ENCODE results near the gene FLNA. TPM values are rescaled to one million over a fixed set of nuclear protein-coding genes. Genes with fewer than 3 reads are reported as not detected.
A peak's percentile ranks its signal among the peaks of the same experiment; 100 is the strongest.

The FLNA gene
- total and polyA plus RNA-seq, 2 of the 13 experiments (the other 11 are each of a cell fraction or from before 2014, with no cell fraction given): 83.4 to 174 TPM

DNA sequence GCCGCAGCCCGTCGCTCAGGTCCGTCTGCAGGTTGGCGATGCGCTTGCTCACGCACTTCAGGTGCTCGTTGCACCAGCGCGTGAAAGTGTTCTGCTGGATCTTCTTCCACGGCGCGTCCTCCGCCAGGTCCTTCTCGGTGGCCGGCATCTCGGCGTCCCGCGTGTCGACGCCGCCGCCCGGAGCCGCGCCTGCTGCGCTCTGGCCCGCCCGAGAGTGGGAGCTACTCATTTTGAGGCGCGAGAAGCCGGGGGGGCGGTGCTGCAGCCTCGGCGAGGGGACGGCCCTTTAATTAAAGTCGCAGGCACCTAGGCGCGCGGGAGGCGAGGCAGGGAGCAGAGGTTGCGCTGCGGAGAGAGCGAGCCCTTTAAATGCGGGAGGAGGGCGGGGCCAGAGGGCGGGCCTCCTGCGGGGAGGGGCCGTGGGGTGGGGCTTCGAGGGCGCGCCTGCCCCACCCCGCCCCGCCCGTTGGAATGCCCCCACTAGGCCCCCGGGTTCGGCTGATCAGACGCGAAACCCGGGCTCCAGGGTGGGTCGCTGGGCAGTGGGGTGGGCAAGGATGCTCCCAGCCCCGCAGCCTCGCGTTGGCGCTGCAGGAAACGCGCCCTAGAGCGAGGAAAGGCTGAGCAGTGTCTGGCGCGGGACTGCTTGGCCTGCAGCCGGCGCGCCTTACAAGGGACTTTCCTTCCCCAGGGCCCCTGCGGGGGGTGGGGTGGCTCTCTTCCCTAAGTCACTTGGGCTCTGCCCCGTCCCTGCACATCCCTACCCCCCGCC, 3.2 kb downstream of the FLNA start:
- Histone ChIP-seq H3K9me3 (ENCODE audit: low read length) (no peaks in the 10 kb centered on the region), H3K79me2 (ENCODE audit: insufficient read depth, low read length) (peaks cover 22% of the 10 kb centered on the region), H3K4me3 (replicated peaks in 1 of 3; ENCODE audit: insufficient read depth in 1 of 3, low read depth in 2 of 3, low read length in 3 of 3) (peak overlapping the region; percentile 65 to 92 (median 80)), H3K9ac (ENCODE audit: insufficient read depth, low read depth, low read length) (peak overlapping the region; percentile 87), H3K4me2 (ENCODE audit: low read depth, low read length) (peak overlapping the region; percentile 92), H4K20me1 (ENCODE audit: insufficient read depth, low read length) (peaks cover 7% of the 10 kb centered on the region; the same call in 1 of the 2 replicates), H3K27ac (ENCODE audit: extremely low read length, insufficient read depth, low read length) (peak overlapping the region; percentile 58), H3K27me3 (ENCODE audit: control insufficient read depth in 1 of 2, insufficient read depth in 2 of 2, low read length in 2 of 2) (no peaks in the 10 kb centered on the region), H2AFZ (ENCODE audit: low read length) (no peak overlapping the region), H3K4me1 (ENCODE audit: insufficient read depth, low read length) (peaks cover 37% of the 10 kb centered on the region), H3K36me3 (replicated peaks in 1 of 2; ENCODE audit: control insufficient read depth in 1 of 2, insufficient read depth in 2 of 2, low read length in 2 of 2) (peaks cover 5 to 11% of the 10 kb centered on the region in 2 experiments; a peak in 3 of 5 replicates)
- ATAC-seq (peak; percentile 57), FAIRE-seq (no peak), DNase-seq (ENCODE audit: low spot score) (peak; percentile 85)
- no TSS peak for BruUV-seq (replicated peaks)
- no CpG with 5 or more reads among the region's 77 CpGs for WGBS (ENCODE audit: low lambda C conversion rate)
- intact Hi-C loops (cut with micrococcal nuclease; ENCODE audit: unreplicated experiment) (no loop called here), in situ Hi-C loops (cut with HindIII; ENCODE audit: extremely low pct_ligation_motif_present, low pct_unique_long_range_greater_than_20kb) (no loop called here)
- POLR2A ChIA-PET: interaction anchor here (0.7 to 3.0 kb wide), 9 partner anchors 8 to 171 kb away, joined by 3 to 17 read pairs (median 4); partner anchors contain the start of genes EMD, RPL10 and SLC10A3
- CTCF ChIA-PET (ENCODE audit: low intra/inter-chr PET ratio, low total read pairs): interaction anchor here (0.9 kb wide), 1 partner anchor 164 kb away, joined by 4 read pairs; no protein-coding TSS in a partner anchor
- TF ChIP-seq, protein P1, sequence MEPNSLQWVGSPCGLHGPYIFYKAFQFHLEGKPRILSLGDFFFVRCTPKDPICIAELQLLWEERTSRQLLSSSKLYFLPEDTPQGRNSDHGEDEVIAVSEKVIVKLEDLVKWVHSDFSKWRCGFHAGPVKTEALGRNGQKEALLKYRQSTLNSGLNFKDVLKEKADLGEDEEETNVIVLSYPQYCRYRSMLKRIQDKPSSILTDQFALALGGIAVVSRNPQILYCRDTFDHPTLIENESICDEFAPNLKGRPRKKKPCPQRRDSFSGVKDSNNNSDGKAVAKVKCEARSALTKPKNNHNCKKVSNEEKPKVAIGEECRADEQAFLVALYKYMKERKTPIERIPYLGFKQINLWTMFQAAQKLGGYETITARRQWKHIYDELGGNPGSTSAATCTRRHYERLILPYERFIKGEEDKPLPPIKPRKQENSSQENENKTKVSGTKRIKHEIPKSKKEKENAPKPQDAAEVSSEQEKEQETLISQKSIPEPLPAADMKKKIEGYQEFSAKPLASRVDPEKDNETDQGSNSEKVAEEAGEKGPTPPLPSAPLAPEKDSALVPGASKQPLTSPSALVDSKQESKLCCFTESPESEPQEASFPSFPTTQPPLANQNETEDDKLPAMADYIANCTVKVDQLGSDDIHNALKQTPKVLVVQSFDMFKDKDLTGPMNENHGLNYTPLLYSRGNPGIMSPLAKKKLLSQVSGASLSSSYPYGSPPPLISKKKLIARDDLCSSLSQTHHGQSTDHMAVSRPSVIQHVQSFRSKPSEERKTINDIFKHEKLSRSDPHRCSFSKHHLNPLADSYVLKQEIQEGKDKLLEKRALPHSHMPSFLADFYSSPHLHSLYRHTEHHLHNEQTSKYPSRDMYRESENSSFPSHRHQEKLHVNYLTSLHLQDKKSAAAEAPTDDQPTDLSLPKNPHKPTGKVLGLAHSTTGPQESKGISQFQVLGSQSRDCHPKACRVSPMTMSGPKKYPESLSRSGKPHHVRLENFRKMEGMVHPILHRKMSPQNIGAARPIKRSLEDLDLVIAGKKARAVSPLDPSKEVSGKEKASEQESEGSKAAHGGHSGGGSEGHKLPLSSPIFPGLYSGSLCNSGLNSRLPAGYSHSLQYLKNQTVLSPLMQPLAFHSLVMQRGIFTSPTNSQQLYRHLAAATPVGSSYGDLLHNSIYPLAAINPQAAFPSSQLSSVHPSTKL (CRISPR knock-in tag; IDR thresholded peaks at IDR 0.05): peak; percentile 16; the same call in 1 of the 2 replicates
- TF ChIP-seq, protein P2, sequence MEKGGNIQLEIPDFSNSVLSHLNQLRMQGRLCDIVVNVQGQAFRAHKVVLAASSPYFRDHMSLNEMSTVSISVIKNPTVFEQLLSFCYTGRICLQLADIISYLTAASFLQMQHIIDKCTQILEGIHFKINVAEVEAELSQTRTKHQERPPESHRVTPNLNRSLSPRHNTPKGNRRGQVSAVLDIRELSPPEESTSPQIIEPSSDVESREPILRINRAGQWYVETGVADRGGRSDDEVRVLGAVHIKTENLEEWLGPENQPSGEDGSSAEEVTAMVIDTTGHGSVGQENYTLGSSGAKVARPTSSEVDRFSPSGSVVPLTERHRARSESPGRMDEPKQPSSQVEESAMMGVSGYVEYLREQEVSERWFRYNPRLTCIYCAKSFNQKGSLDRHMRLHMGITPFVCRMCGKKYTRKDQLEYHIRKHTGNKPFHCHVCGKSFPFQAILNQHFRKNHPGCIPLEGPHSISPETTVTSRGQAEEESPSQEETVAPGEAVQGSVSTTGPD (CRISPR knock-in tag; IDR thresholded peaks at IDR 0.05): no peak
- TF ChIP-seq ZNF781 (CRISPR knock-in tag; IDR thresholded peaks at IDR 0.05; ENCODE audit: borderline replicate concordance, not compliant biosample characterization) (peak; percentile 44), KLF16 (CRISPR knock-in tag; IDR thresholded peaks at IDR 0.05) (peak in 1 of 2 experiments; percentile 58; a peak in 1 of 4 replicates), ZSCAN31 (CRISPR knock-in tag; IDR thresholded peaks at IDR 0.05; ENCODE audit: low read depth) (peak; percentile 45; the same call in 1 of the 2 replicates), SAFB2 (CRISPR knock-in tag; IDR thresholded peaks at IDR 0.05; ENCODE audit: borderline replicate concordance, low read depth) (0 out of 2 replicates have a peak, but pooled peaks have one; percentile 79), ZNF430 (CRISPR knock-in tag; IDR thresholded peaks at IDR 0.05) (0 out of 2 replicates have a peak, but pooled peaks have one; percentile 64), EEA1 (CRISPR knock-in tag; IDR thresholded peaks at IDR 0.05; ENCODE audit: borderline replicate concordance) (peak; percentile 29; the same call in 1 of the 2 replicates)
- TF ChIP-seq, protein P3, sequence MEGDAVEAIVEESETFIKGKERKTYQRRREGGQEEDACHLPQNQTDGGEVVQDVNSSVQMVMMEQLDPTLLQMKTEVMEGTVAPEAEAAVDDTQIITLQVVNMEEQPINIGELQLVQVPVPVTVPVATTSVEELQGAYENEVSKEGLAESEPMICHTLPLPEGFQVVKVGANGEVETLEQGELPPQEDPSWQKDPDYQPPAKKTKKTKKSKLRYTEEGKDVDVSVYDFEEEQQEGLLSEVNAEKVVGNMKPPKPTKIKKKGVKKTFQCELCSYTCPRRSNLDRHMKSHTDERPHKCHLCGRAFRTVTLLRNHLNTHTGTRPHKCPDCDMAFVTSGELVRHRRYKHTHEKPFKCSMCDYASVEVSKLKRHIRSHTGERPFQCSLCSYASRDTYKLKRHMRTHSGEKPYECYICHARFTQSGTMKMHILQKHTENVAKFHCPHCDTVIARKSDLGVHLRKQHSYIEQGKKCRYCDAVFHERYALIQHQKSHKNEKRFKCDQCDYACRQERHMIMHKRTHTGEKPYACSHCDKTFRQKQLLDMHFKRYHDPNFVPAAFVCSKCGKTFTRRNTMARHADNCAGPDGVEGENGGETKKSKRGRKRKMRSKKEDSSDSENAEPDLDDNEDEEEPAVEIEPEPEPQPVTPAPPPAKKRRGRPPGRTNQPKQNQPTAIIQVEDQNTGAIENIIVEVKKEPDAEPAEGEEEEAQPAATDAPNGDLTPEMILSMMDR (CRISPR knock-in tag; IDR thresholded peaks at IDR 0.05): peak; percentile 25; the same call in 1 of the 2 replicates
- TF ChIP-seq, protein P4, sequence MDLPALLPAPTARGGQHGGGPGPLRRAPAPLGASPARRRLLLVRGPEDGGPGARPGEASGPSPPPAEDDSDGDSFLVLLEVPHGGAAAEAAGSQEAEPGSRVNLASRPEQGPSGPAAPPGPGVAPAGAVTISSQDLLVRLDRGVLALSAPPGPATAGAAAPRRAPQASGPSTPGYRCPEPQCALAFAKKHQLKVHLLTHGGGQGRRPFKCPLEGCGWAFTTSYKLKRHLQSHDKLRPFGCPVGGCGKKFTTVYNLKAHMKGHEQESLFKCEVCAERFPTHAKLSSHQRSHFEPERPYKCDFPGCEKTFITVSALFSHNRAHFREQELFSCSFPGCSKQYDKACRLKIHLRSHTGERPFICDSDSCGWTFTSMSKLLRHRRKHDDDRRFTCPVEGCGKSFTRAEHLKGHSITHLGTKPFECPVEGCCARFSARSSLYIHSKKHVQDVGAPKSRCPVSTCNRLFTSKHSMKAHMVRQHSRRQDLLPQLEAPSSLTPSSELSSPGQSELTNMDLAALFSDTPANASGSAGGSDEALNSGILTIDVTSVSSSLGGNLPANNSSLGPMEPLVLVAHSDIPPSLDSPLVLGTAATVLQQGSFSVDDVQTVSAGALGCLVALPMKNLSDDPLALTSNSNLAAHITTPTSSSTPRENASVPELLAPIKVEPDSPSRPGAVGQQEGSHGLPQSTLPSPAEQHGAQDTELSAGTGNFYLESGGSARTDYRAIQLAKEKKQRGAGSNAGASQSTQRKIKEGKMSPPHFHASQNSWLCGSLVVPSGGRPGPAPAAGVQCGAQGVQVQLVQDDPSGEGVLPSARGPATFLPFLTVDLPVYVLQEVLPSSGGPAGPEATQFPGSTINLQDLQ (CRISPR knock-in tag; IDR thresholded peaks at IDR 0.05): peak; percentile 39; the same call in 1 of the 2 replicates

Measured in HepG2 (cell line).